K562 (cell line): ENCODE measurements around the gene MYOZ3. TPM values are rescaled to one million over a fixed set of nuclear protein-coding genes. Genes with fewer than 3 reads are reported as not detected.
A peak's percentile ranks its signal among the peaks of the same experiment; 100 is the strongest.

Source experiments
- ATF7 ChIP-seq: fragments of 450-650 bp; IDR thresholded peaks from 2 replicates; pipeline ENCODE4 v1.7.1; 2014; ENCODE audit warnings: mild to moderate bottlenecking, moderate library complexity
- BCOR ChIP-seq: fragments of 450-650 bp; IDR thresholded peaks from 2 replicates; pipeline ENCODE4 v1.6.1; 2016
- CBFA2T3 ChIP-seq: fragments of 450-650 bp; IDR thresholded peaks from 2 replicates; pipeline ENCODE4 v1.6.1; 2017
- ETV6 ChIP-seq, 3 experiments: fragments of 150-350 bp in 1 of 3; sonication (generic) in 1 of 3; formaldehyde crosslinking in 1 of 3; IDR thresholded peaks; 2 replicates each; pipeline versions ENCODE4 v1.6.1 to v1.8.0; 2014 to 2022; ENCODE audit warnings: borderline replicate concordance in 2 of 3, low read depth in 2 of 3, antibody characterized with exemption in 1 of 3, low read length in 1 of 3, mild to moderate bottlenecking in 1 of 3, missing genetic modification reagents in 1 of 3
- FOXK1 ChIP-seq: sonication (generic); formaldehyde crosslinking; IDR thresholded peaks from 2 replicates; pipeline ENCODE4 v1.8.0; 2022; ENCODE audit warnings: missing genetic modification reagents, mild to moderate bottlenecking, borderline replicate concordance
- GATAD2A ChIP-seq: fragments of 450-650 bp; IDR thresholded peaks from 2 replicates; pipeline ENCODE4 v1.6.1; 2017
- HDAC1 ChIP-seq, 2 experiments: fragments of 450-650 bp; IDR thresholded peaks; 2 replicates each; pipeline ENCODE4 v1.6.1; 2016 to 2017; ENCODE audit warnings: inconsistent platforms in 1 of 2, mild to moderate bottlenecking in 1 of 2, moderate library complexity in 1 of 2
- HNRNPH1 ChIP-seq: fragments of 200-400 bp; formaldehyde crosslinking; optimal IDR thresholded peaks from 2 replicates; pipeline ENCODE3; 2017; ENCODE audit warnings: low read depth, mild to moderate bottlenecking, low read length, moderate library complexity
- KDM4B ChIP-seq, 2 experiments: fragments of 450-650 bp in 1 of 2; sonication (generic) in 1 of 2; IDR thresholded peaks; 2 replicates each; pipeline ENCODE4 v1.6.1; 2016 to 2017; ENCODE audit warnings: borderline replicate concordance in 2 of 2, antibody characterized with exemption in 1 of 2, low read depth in 1 of 2, mild to moderate bottlenecking in 1 of 2
- KLF13 ChIP-seq: fragments of 450-650 bp; IDR thresholded peaks from 2 replicates; pipeline ENCODE4 v1.6.1; 2016; ENCODE audit warnings: missing genetic modification characterization, low read depth, mild to moderate bottlenecking, missing compliant biosample characterization, moderate library complexity, borderline replicate concordance
- LEF1 ChIP-seq: fragments of 450-650 bp; IDR thresholded peaks from 2 replicates; pipeline ENCODE4 v1.6.1; 2016; ENCODE audit warnings: mild to moderate bottlenecking
- NFIC ChIP-seq: fragments of 450-650 bp; IDR thresholded peaks from 2 replicates; pipeline ENCODE4 v1.6.1; 2017; ENCODE audit warnings: mild to moderate bottlenecking, inconsistent platforms
- NUFIP1 ChIP-seq: fragments of 450-650 bp; IDR thresholded peaks from 2 replicates; pipeline ENCODE4 v1.6.1; 2018; ENCODE audit not compliant: partially characterized antibody
- PTBP1 ChIP-seq: fragments of 200-400 bp; formaldehyde crosslinking; IDR thresholded peaks from 2 replicates; pipeline ENCODE4 v1.6.1; 2017; ENCODE audit warnings: low read depth, low read length
- RBBP5 ChIP-seq: fragments of 200-600 bp; sonication (generic); IDR thresholded peaks from 2 replicates; pipeline ENCODE4 v1.6.1; 2012; ENCODE audit warnings: borderline replicate concordance, mild to moderate bottlenecking, low read length, control low read depth, inconsistent platforms; ENCODE audit not compliant: insufficient read depth, poor library complexity, severe bottlenecking
- RBM39 ChIP-seq: fragments of 200-400 bp; formaldehyde crosslinking; optimal IDR thresholded peaks from 2 replicates; pipeline ENCODE3; 2018; ENCODE audit warnings: low read depth, low read length
- SIRT6 ChIP-seq: IDR thresholded peaks from one replicate; pipeline ENCODE4 v1.6.1; 2012; ENCODE audit warnings: low read depth, mild to moderate bottlenecking, control low read depth, inconsistent platforms, low read length, moderate library complexity
- TCFL5 ChIP-seq: fragments of 250-450 bp; sonication (Bioruptor Pico); conservative IDR thresholded peaks from 2 replicates; pipeline ENCODE4 v1.6.1; 2021; ENCODE audit warnings: mild to moderate bottlenecking, moderate library complexity, matching md5 sums
- ZBTB7A ChIP-seq: IDR thresholded peaks from 2 replicates; pipeline ENCODE4 v1.6.1; 2011; ENCODE audit warnings: low read depth, mild to moderate bottlenecking, low read length, moderate library complexity, borderline replicate concordance; ENCODE audit not compliant: control insufficient read depth
- ZNF444 ChIP-seq: fragments of 250-450 bp; sonication (Bioruptor Pico); IDR thresholded peaks from 2 replicates; pipeline ENCODE4 v1.4.0; 2020; ENCODE audit warnings: mild to moderate bottlenecking, moderate library complexity
- ZSCAN32 ChIP-seq: fragments of 450-650 bp; formaldehyde crosslinking; IDR thresholded peaks from 2 replicates; pipeline ENCODE4 v1.4.0; 2020; ENCODE audit warnings: mild to moderate bottlenecking, moderate library complexity
- polyA plus RNA-seq, 8 experiments: library from polyadenylated mRNA; depleted of rRNA in 4 of 8; stranded (reverse) in 5 of 8; unstranded in 3 of 8; fragments of >200 nt; fragmentation: Nextera tagmentation in 2 of 8; fragmentation: Illumina TruSeq in 1 of 8; extraction: Ambion mirVana in 2 of 8; extraction: Trizol in 1 of 8; gene quantifications; 2 replicates each; pipeline versions ENCODE4 v1.2.1 to v1.2.3, GENCODE V29; 2011 to 2014; ENCODE audit warnings: inconsistent platforms in 1 of 8, missing spikeins in 1 of 8
- total RNA-seq, 7 experiments: library from RNA; depleted of rRNA in 6 of 7; stranded (reverse); fragments of >200 nt in 6 of 7; fragmentation: Illumina TruSeq in 2 of 7; extraction: Trizol in 2 of 7; gene quantifications; 2 replicates each; pipeline versions ENCODE4 v1.2.1 to v1.2.3, GENCODE V29; 2011 to 2021; ENCODE audit warnings: low replicate concordance in 1 of 7
- TF ChIP-seq, protein P1 (sequence below), 2 experiments: IDR thresholded peaks in 1 of 2; conservative IDR thresholded peaks in 1 of 2; 2 replicates each; pipeline ENCODE4 v1.6.1; 2016; ENCODE audit warnings: low read depth in 2 of 2, mild to moderate bottlenecking in 1 of 2, missing compliant biosample characterization in 1 of 2, missing genetic modification characterization in 1 of 2, moderate library complexity in 1 of 2
- TF ChIP-seq, protein P2 (sequence below): fragments of 450-650 bp; IDR thresholded peaks from 2 replicates; pipeline ENCODE4 v1.6.1; 2018; ENCODE audit not compliant: partially characterized antibody

The MYOZ3 gene
- total and polyA plus RNA-seq, 9 of the 15 experiments (the other 6 are each of a cell fraction or from before 2014, with no cell fraction given) = not detected

DNA sequence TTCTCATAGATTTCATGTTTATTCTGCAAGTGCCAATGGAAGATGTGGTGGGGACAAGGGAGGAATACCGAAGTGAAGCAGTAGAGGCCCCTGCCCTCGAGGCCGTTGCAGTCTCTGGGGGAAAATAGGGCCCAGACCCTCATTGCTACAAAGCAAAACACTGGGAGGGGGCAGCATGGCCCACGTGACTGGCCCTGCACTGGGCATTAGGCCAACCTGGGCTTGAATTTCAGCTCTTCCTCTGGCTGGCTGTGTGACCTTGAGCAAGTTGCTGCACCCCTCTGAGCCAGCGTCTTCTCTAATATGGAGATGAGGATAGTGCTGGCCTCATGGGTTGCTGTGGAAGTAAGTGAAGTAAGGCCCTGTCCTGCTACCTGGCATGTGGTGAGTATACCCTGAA lies 21.3 kb upstream of the MYOZ3 start (continued):
- no peak for TF ChIP-seq HDAC1 (IDR thresholded peaks at IDR 0.05)
- TF ChIP-seq ZSCAN32 (CRISPR knock-in tag) = no peak
- no peak for TF ChIP-seq CBFA2T3
- no peak for TF ChIP-seq ETV6 (IDR thresholded peaks at IDR 0.05; ENCODE audit: borderline replicate concordance in 1 of 2, low read depth in 2 of 2, low read length in 1 of 2)
- TF ChIP-seq ETV6 (CRISPR knock-in tag; IDR thresholded peaks at IDR 0.05; ENCODE audit: borderline replicate concordance) = no peak
- TF ChIP-seq, protein P1, sequence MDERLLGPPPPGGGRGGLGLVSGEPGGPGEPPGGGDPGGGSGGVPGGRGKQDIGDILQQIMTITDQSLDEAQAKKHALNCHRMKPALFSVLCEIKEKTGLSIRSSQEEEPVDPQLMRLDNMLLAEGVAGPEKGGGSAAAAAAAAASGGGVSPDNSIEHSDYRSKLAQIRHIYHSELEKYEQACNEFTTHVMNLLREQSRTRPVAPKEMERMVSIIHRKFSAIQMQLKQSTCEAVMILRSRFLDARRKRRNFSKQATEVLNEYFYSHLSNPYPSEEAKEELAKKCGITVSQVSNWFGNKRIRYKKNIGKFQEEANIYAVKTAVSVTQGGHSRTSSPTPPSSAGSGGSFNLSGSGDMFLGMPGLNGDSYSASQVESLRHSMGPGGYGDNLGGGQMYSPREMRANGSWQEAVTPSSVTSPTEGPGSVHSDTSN (CRISPR knock-in tag; IDR thresholded peaks at IDR 0.05; ENCODE audit: low read depth) = no peak
- TF ChIP-seq, protein P1 (tag; conservative IDR thresholded peaks at IDR 0.05; ENCODE audit: low read depth) = no peak
- no peak for TF ChIP-seq ZBTB7A
- TF ChIP-seq, protein P2, sequence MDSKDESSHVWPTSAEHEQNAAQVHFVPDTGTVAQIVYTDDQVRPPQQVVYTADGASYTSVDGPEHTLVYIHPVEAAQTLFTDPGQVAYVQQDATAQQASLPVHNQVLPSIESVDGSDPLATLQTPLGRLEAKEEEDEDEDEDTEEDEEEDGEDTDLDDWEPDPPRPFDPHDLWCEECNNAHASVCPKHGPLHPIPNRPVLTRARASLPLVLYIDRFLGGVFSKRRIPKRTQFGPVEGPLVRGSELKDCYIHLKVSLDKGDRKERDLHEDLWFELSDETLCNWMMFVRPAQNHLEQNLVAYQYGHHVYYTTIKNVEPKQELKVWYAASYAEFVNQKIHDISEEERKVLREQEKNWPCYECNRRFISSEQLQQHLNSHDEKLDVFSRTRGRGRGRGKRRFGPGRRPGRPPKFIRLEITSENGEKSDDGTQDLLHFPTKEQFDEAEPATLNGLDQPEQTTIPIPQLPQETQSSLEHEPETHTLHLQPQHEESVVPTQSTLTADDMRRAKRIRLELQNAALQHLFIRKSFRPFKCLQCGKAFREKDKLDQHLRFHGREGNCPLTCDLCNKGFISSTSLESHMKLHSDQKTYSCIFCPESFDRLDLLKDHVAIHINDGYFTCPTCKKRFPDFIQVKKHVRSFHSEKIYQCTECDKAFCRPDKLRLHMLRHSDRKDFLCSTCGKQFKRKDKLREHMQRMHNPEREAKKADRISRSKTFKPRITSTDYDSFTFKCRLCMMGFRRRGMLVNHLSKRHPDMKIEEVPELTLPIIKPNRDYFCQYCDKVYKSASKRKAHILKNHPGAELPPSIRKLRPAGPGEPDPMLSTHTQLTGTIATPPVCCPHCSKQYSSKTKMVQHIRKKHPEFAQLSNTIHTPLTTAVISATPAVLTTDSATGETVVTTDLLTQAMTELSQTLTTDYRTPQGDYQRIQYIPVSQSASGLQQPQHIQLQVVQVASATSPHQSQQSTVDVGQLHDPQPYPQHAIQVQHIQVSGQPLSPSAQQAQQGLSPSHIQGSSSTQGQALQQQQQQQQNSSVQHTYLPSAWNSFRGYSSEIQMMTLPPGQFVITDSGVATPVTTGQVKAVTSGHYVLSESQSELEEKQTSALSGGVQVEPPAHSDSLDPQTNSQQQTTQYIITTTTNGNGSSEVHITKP = no peak
- TF ChIP-seq GATAD2A = no peak
- TF ChIP-seq ATF7 = no peak
- TF ChIP-seq ZNF444 = no peak
- TF ChIP-seq SIRT6 = no peak
- no peak for TF ChIP-seq NUFIP1
- TF ChIP-seq FOXK1 (CRISPR knock-in tag) = no peak
- no peak for TF ChIP-seq RBBP5
- TF ChIP-seq NFIC = peak; percentile 19; the same call in 1 of the 2 replicates
- TF ChIP-seq KLF13 (tag) = no peak
- TF ChIP-seq RBM39 = no peak
- TF ChIP-seq PTBP1 = 0 out of 2 replicates have a peak, but pooled peaks have one; percentile 43
- TF ChIP-seq TCFL5 (CRISPR knock-in tag) = no peak
- TF ChIP-seq BCOR = peak; percentile 50; the same call in 1 of the 2 replicates
- no peak for TF ChIP-seq HNRNPH1
- TF ChIP-seq LEF1 = no peak
- TF ChIP-seq KDM4B (IDR thresholded peaks at IDR 0.05; ENCODE audit: borderline replicate concordance in 2 of 2, low read depth in 1 of 2) = no peak
